ENCODE measurements around the gene PLXND1.

The PLXND1 gene

DNA sequence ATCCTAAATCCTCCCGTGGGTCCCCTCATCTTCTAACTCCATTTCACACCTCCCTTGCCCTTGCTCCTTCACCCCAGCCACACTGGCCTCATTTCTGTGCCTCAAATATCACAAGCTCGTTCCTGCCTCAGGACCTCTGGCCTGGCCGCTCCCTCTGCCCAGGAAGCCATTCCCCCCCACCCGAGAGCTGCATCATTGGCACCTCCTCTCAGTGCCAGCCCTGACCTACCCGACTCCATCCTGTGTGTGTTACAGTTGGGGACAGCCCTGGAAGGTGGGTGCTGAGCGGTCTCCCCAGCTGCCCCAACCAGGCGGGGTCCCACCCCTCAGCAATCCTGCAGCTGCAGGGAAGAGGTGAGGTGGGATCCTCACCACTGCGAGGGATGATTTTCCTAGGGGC lies 14.5 kb downstream of the PLXND1 start:
- TF ChIP-seq, protein P1, sequence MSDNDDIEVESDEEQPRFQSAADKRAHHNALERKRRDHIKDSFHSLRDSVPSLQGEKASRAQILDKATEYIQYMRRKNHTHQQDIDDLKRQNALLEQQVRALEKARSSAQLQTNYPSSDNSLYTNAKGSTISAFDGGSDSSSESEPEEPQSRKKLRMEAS (IDR thresholded peaks at IDR 0.05): no peak
- no peak for TF ChIP-seq FOXM1 (IDR thresholded peaks at IDR 0.05; ENCODE audit: borderline replicate concordance, low read depth)
- TF ChIP-seq TCF12 (IDR thresholded peaks at IDR 0.05; ENCODE audit: low read depth): no peak
- no peak for TF ChIP-seq EGR1 (IDR thresholded peaks at IDR 0.05)
- TF ChIP-seq CREB1 (IDR thresholded peaks at IDR 0.05; ENCODE audit: low read depth): no peak
- no peak for TF ChIP-seq YY1 (IDR thresholded peaks at IDR 0.05; ENCODE audit: low read depth)

DNA sequence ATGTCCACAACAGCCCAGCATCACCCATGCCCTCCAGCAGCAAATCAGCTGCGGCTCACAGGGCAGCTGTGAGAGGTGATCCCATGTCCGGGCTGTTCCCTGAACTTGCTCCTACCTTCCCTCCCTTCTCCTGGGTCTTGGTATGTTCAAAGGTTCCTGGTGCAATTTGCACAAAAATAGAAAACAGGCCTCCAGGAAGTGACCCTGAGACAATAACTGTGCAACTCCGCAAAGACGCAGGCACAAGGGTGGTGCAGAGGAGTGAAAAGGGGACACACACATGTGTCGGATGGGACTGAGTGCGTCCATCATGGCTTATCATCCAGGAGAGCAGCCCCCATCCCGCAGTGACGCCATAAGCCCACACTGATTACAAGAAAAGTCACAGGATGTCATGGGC lies 16.3 kb downstream of the PLXND1 start:
- TF ChIP-seq ZBTB7A (IDR thresholded peaks at IDR 0.05; ENCODE audit: low read depth): no peak
- no peak for TF ChIP-seq YY1 (IDR thresholded peaks at IDR 0.05; ENCODE audit: low read depth)
- TF ChIP-seq TAF1 (IDR thresholded peaks at IDR 0.05; ENCODE audit: low read depth): no peak
- no peak for TF ChIP-seq EGR1 (IDR thresholded peaks at IDR 0.05)
- TF ChIP-seq RAD21 (IDR thresholded peaks at IDR 0.05; ENCODE audit: low read depth): no peak
- TF ChIP-seq, protein P2, sequence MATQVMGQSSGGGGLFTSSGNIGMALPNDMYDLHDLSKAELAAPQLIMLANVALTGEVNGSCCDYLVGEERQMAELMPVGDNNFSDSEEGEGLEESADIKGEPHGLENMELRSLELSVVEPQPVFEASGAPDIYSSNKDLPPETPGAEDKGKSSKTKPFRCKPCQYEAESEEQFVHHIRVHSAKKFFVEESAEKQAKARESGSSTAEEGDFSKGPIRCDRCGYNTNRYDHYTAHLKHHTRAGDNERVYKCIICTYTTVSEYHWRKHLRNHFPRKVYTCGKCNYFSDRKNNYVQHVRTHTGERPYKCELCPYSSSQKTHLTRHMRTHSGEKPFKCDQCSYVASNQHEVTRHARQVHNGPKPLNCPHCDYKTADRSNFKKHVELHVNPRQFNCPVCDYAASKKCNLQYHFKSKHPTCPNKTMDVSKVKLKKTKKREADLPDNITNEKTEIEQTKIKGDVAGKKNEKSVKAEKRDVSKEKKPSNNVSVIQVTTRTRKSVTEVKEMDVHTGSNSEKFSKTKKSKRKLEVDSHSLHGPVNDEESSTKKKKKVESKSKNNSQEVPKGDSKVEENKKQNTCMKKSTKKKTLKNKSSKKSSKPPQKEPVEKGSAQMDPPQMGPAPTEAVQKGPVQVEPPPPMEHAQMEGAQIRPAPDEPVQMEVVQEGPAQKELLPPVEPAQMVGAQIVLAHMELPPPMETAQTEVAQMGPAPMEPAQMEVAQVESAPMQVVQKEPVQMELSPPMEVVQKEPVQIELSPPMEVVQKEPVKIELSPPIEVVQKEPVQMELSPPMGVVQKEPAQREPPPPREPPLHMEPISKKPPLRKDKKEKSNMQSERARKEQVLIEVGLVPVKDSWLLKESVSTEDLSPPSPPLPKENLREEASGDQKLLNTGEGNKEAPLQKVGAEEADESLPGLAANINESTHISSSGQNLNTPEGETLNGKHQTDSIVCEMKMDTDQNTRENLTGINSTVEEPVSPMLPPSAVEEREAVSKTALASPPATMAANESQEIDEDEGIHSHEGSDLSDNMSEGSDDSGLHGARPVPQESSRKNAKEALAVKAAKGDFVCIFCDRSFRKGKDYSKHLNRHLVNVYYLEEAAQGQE (IDR thresholded peaks at IDR 0.05; ENCODE audit: low read depth): no peak
- no peak for TF ChIP-seq CREB1 (IDR thresholded peaks at IDR 0.05; ENCODE audit: low read depth)
- TF ChIP-seq, protein P3, sequence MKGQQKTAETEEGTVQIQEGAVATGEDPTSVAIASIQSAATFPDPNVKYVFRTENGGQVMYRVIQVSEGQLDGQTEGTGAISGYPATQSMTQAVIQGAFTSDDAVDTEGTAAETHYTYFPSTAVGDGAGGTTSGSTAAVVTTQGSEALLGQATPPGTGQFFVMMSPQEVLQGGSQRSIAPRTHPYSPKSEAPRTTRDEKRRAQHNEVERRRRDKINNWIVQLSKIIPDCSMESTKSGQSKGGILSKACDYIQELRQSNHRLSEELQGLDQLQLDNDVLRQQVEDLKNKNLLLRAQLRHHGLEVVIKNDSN (IDR thresholded peaks at IDR 0.05): no peak

DNA sequence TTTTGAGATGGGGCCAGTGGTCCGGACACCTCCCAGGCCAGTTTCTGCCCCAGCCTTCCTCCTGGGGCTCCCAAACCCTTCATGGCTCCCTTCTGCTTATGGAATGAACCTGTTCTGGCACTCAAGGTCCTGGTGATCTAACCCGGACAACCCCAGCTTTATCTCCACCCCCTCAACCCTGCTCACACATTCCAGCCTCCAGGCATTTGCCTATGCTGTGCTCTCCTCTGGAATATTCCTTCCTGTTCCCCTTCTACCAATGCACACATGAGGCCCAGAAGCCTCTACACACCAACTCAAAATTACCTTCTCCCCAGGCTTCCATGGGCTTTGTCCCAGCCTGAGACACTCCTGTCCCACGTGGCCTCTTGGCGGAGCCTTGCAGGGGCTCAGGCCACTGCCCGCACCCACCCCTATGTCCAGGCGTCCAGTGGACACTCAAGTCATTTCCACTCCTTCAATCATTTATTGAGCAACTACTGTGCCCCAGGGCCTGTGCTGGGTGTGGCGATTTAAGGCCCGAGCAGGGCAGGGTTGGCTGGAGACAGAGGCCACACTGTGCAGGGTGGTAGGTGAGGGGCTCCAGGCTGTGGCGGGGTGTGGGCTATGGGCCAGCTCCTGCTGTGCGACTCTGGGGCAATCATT lies 18.8 kb downstream of the PLXND1 start:
- TF ChIP-seq, protein P1 (IDR thresholded peaks at IDR 0.05): no peak
- TF ChIP-seq ZBTB7A (IDR thresholded peaks at IDR 0.05; ENCODE audit: low read depth) (no peak), RAD21 (IDR thresholded peaks at IDR 0.05; ENCODE audit: low read depth) (no peak), CEBPB (IDR thresholded peaks at IDR 0.05) (no peak), TAF1 (IDR thresholded peaks at IDR 0.05; ENCODE audit: low read depth) (no peak), EGR1 (IDR thresholded peaks at IDR 0.05) (no peak), EP300 (IDR thresholded peaks at IDR 0.05; ENCODE audit: borderline replicate concordance) (no peak), YY1 (IDR thresholded peaks at IDR 0.05; ENCODE audit: low read depth) (no peak), TEAD4 (IDR thresholded peaks at IDR 0.05) (no peak), FOXM1 (IDR thresholded peaks at IDR 0.05; ENCODE audit: borderline replicate concordance, low read depth) (no peak), CREB1 (IDR thresholded peaks at IDR 0.05; ENCODE audit: low read depth) (no peak), NFIC (IDR thresholded peaks at IDR 0.05) (no peak), TCF12 (IDR thresholded peaks at IDR 0.05; ENCODE audit: low read depth) (no peak)
- TF ChIP-seq, protein P2 (IDR thresholded peaks at IDR 0.05; ENCODE audit: low read depth): no peak
- TF ChIP-seq, protein P3 (IDR thresholded peaks at IDR 0.05): no peak

DNA sequence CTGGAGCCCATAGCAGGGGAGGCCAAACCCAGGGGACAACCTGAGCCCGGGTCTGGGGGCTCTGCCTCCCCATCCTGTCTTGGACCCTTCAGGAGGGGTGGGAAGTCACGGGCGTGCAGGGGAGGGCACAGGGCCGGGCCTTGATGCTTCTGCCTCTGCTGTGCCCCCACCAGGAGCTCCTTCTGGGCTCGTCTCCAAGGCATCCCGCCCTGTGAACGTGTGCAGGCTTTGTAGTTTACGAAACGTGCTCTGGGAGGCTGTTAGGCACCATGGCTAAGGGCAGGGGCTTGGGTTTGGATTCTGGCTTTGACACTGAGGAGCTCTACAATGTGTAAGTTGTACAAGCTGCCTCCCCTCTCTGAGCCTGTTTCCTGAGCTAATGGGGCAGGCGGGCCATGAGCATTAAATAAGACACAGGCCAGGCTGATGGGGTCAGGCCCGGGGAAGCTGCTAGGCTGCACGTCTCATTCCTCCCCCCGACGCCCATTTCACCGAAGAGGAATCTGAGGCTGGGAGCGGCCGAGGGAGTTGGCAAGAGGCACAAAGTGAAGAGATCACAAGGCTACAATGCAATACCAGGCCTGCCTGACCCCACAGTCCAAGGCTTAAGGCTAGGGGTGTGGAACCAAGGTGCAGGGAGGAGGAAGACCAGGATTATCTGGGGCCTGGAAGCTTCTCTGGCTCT lies 19.6 kb downstream of the PLXND1 start:
- no peak for TF ChIP-seq YY1 (IDR thresholded peaks at IDR 0.05; ENCODE audit: low read depth)
- no peak for TF ChIP-seq TCF12 (IDR thresholded peaks at IDR 0.05; ENCODE audit: low read depth)
- TF ChIP-seq EP300 (IDR thresholded peaks at IDR 0.05; ENCODE audit: borderline replicate concordance): no peak
- TF ChIP-seq, protein P2 (IDR thresholded peaks at IDR 0.05; ENCODE audit: low read depth): no peak

Data from Ishikawa (cell line).